ENCODE results near the gene CITED1. TPM values are rescaled to one million over a fixed set of nuclear protein-coding genes. Genes with fewer than 3 reads are reported as not detected.
A peak's percentile ranks its signal among the peaks of the same experiment; 100 is the strongest.

The CITED1 gene
- total RNA-seq, 1 experiment from 2014 or later, result 1.1 TPM

DNA sequence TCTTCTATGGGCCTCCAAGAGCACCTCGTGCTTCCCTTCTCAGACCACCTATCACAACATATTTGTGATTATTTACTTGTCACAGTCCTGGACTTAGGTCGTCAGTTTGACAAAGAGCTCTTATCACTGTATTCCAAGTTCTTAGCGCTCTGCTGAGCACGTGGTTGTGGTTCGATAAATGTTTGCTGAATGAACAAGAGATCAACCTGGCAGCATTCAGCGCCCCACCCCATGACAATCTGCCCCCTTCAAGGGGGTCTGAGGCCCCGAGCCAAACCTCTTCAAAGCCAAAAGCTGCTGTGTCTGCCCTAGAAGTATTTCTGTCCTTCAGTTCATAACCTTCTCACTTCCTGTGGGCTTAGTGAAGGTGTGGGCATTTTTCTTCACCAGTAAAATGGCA, 43.6 kb downstream of the CITED1 start:
- no CpG with 5 or more reads among the region's 7 CpGs for WGBS (ENCODE audit: extremely low coverage, insufficient read length, low lambda C conversion rate)
- H3K4me1 Mint-ChIP-seq, result peaks cover 0 to 2% of the 10 kb centered on the region in 2 experiments; a peak in 1 of 4 replicates

More for the DNA sequence above, 43.6 kb downstream of the CITED1 start:
- no peaks in the 10 kb centered on the region for H3K79me2 ChIP-seq (ENCODE audit: insufficient read depth, low read length)
- H3K56ac ChIP-seq (ENCODE audit: insufficient read length, low read depth, low read length), result no peak overlapping the region
- H2AFZ ChIP-seq (ENCODE audit: low read length), result no peak overlapping the region
- no peak overlapping the region for H2BK15ac ChIP-seq (ENCODE audit: low read depth, low read length)
- no peaks in the 10 kb centered on the region for H4K20me1 ChIP-seq (ENCODE audit: control insufficient read depth, insufficient read depth, insufficient read length)
- no peaks in the 10 kb centered on the region for H3K4me1 ChIP-seq (ENCODE audit: insufficient read depth, low read length)
- TF ChIP-seq, protein P1, sequence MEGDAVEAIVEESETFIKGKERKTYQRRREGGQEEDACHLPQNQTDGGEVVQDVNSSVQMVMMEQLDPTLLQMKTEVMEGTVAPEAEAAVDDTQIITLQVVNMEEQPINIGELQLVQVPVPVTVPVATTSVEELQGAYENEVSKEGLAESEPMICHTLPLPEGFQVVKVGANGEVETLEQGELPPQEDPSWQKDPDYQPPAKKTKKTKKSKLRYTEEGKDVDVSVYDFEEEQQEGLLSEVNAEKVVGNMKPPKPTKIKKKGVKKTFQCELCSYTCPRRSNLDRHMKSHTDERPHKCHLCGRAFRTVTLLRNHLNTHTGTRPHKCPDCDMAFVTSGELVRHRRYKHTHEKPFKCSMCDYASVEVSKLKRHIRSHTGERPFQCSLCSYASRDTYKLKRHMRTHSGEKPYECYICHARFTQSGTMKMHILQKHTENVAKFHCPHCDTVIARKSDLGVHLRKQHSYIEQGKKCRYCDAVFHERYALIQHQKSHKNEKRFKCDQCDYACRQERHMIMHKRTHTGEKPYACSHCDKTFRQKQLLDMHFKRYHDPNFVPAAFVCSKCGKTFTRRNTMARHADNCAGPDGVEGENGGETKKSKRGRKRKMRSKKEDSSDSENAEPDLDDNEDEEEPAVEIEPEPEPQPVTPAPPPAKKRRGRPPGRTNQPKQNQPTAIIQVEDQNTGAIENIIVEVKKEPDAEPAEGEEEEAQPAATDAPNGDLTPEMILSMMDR (conservative IDR thresholded peaks at IDR 0.05), result no peak
- peaks cover 8% of the 10 kb centered on the region for H3K9me3 ChIP-seq (ENCODE audit: control insufficient read depth, low read depth, low read length)
- H3K23me2 ChIP-seq (ENCODE audit: insufficient read length, low read depth, low read length, poor library complexity, severe bottlenecking), result no peaks in the 10 kb centered on the region
- H3K18ac ChIP-seq (ENCODE audit: insufficient read length, low read depth, low read length), result no peak overlapping the region
- H2BK12ac ChIP-seq (ENCODE audit: insufficient read length, low read depth, low read length), result no peak overlapping the region
- H3K4me3 Mint-ChIP-seq, result no peak overlapping the region
- no peak overlapping the region for H4K5ac ChIP-seq (ENCODE audit: insufficient read length, low read depth, low read length)
- no peak overlapping the region for H3K23ac ChIP-seq (ENCODE audit: insufficient read length, low read depth, low read length)
- H3K9ac ChIP-seq (ENCODE audit: extremely low read depth, insufficient read length, low read length), result no peak overlapping the region
- H3T11ph ChIP-seq (ENCODE audit: low read length), result no peak overlapping the region
- no peak overlapping the region for H3K4ac ChIP-seq (ENCODE audit: low read depth, low read length)
- peaks cover 42 to 48% of the 10 kb centered on the region in 2 experiments for H3K9me3 Mint-ChIP-seq
- H3K27me3 Mint-ChIP-seq (ENCODE audit: low read depth), result no peaks in the 10 kb centered on the region
- H2BK20ac ChIP-seq (ENCODE audit: low read depth, low read length, poor library complexity, severe bottlenecking), result peak overlapping the region; percentile 33
- no peak overlapping the region for H2BK5ac ChIP-seq (ENCODE audit: insufficient read length, low read length)
- H2AK5ac ChIP-seq (ENCODE audit: insufficient read length, low read length), result no peak overlapping the region
- H3K36me3 Mint-ChIP-seq (ENCODE audit: insufficient read depth in 1 of 3, low read depth in 3 of 3), result peaks cover 0 to 7% (median 4%) of the 10 kb centered on the region in 3 experiments; a peak in 3 of 7 replicates
- DNase-seq, result no peak
- no peak overlapping the region for H3K27ac ChIP-seq (ENCODE audit: insufficient read length, low read depth, low read length)
- H4K91ac ChIP-seq (ENCODE audit: insufficient read length, low read depth, low read length), result no peak overlapping the region
- no peak overlapping the region for H3K4me2 ChIP-seq (ENCODE audit: insufficient read depth, insufficient read length, low read length)
- H2BK120ac ChIP-seq (ENCODE audit: low read depth, low read length, poor library complexity, severe bottlenecking), result no peak overlapping the region
- H3K27ac Mint-ChIP-seq, result no peak overlapping the region
- no peak overlapping the region for H4K8ac ChIP-seq (replicated peaks; ENCODE audit: insufficient read length, low read depth, low read length)
- no peaks in the 10 kb centered on the region for H3K27me3 ChIP-seq (ENCODE audit: insufficient read depth, low read length)
- no peak overlapping the region for H3K14ac ChIP-seq (ENCODE audit: insufficient read depth, low read length)
- H3K79me1 ChIP-seq (ENCODE audit: insufficient read depth, low read depth, low read length, poor library complexity, severe bottlenecking), result no peaks in the 10 kb centered on the region
